HL-60/S4 (cell line): ENCODE results near the gene GGA3.
"Not testable (repeated sequence)": the region's sequence is repeated elsewhere in the genome, so short reads cannot be mapped to it uniquely, and the experiment has no call there.

Source experiments
- in situ Hi-C: fragments of 300-500 bp; cut with MboI; formaldehyde crosslinking; loops from 2 replicates; pipeline ENCODE4 v1.14.3; 2022; ENCODE audit warnings: low sequenced_read_pairs

GGA3 gene

DNA sequence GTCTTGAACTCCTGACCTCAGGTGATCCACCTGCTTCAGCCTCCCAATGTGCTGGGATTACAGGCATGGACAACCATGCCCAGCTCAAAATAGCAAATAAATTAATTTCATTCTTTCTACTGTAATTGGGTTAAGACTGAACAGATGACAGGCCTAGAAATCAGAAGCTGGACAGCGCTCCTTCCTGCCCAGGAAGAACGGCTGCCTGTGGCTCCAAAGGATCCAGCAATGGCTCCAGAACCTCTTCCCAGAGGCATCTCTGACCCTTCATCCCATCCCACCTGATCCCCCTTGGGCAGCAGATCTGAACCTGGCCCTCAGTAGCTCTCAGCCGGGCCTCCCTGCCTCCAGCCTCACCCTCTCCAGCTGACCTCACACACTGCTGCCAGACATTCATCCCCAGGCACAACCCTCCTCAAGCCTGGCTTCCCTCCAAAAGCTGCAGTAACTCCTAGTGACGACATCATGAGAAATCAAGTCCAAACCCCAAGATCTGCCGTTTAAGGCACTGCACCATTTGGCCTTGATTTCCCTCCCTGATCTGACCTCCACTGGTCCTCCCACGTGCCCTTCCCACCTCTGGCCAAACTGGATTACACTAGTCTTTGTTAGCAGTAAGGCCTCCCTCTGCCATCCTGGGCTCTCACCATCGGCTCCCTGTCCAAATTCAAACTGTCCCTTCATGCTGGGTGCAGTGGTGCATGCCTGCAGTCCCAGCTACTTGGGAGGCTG, 12.7 kb upstream of the GGA3 start:
- in situ Hi-C loops, result no loop called here

- in situ Hi-C loops, result no loop called here
Observed at GRCh38 chr17:75272848-75273184, 11.4 kb upstream of the GGA3 start.

DNA sequence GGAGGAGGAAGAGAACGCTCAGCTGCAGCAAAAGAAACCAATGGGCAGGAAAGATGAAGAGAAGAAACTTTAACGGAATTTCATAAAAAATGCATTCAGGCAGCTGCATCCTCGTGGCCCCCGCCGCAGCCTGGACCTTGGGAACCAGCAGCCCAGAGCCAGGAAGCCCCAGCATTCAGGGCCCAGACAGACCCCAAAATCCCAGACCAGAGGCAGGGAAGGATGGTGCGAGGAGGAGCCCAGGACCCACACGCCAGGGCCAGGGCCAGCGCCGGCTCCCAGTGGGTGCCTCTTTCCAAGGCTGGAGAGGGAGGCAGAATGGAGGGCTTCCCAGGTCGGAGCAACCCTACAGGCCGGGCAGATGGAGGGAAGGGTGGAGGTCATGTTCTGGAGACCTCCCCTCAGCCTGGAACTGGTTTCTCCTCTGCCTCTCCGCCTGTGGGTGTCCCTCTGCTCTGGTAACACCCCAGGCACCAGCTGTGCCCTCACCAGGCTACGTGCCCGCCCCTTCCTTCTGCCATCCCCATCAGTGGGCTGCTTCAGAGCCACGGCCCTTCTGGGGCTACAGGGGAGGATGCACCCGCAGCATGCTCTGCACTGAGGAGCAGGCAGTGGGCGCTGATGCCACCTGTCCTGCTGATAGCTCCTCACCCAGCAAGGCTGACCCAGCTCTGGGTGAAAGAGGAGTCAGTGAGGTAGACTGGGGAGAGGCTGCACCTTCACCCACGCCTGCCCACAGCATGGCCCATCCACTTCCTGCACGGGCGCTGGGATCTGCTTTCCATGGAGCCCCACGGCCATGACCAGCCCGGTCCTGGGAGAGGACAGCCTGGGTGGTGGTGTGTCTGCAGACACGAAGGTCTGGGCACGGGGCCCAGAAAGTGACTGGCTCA, 10.8 kb upstream of the GGA3 start:
- in situ Hi-C loops, result no loop called here

DNA sequence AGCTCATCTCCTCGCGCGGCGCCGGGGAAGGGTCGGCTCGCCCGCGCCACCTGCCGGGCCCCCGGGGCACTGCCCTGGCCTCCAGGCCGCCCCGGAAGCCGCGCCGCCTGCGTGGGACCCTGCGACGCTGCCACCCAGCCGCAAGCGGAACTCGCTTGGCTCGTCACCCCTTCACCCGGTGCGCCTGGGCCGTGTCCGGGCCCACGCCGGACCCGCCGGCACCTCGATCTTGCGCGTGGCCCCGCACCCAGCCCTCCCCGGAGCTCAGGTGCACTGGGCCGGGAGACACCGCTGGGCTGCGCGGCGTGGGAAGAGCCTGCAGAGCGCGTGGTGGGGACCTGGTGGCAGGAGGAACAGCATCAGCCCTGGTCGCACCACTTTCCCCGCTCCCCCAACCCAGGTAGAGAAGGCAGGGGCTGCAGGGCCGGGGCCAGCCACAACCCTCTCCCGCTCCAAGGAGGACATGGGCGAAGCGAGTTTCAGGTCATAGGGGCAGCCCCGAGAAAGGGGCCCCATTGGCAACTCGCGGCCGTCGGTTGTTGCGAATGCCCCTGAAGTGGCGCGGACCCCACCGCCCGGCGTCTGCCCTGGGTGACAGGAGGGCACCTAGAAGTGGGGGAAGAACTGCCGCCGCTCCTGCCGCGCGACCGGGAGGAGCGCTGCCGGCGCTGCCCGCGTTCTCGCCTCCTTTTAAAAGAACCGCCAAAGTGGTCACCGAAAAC, 10.0 kb upstream of the GGA3 start:
- in situ Hi-C loops, result no loop called here

- in situ Hi-C loops, result no loop called here
Observed at GRCh38 chr17:75270966-75271232, 9.5 kb upstream of the GGA3 start, which contains the start of gene MIF4GD. Gene MIF4GD, minus strand, starts transcription at chr17:75271231. Its CDS starts 1,036 bp downstream, at chr17:75270195.

- in situ Hi-C loops, result no loop called here
Observed at GRCh38 chr17:75270218-75270965, 9.0 kb upstream of the GGA3 start.

DNA sequence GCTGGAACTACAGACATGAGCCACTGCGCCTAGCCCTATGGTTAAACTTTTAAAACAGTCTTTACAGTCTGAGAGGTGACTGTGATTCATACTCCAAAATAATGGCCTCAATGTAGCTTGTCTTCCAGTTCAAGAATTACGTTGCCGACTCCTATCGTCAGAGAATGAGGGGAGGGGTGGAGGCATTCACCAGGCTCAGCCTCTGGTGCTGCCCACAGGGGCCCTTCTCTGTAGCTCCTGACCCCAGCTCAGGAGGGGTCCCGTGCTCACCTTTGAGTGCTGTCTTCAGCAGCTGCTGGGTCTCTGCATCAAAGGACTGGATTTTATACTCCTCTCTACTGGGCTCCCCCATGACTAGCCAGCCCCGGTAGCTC, 8.4 kb upstream of the GGA3 start:
- in situ Hi-C loops, result no loop called here

DNA sequence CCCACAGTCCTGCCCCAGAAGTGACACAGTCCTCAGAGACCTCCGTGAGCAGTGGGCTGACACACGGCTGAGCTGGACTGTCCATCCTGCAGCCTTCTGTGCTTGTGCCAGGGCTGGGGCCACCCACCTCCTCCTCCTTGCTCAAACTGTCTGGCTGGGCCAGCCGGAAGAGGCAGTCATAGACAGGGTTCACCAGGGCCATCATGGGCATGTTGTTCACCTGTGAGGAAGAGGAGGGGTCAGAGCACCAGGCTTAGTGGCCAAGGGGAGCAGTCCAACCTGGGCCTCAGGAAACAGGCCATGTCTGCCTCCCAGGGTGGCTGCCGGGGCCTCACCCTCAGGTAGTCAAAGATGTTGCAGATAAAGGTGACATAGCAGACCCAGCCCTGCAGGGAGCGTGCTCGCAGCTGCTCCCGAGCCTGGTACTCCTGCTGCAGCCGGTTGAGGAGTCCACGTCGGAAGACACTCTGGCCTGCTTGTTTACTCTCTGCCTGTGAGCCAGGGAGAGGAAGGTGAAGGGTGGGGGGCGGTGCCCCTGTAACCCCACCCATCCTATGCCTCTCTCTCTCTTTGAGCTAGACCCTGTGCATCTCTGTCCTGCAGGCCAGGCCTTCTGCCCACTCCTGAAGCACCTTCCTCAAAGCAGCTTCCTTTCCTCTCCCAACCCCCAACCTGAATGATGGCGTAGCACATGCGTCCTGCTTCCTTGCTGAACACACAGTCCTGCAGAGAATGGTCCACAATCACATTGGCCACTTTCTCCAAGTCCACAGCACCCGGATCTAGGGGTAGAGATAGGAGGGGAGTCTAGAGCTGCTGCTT, 6.2 kb upstream of the GGA3 start:
- in situ Hi-C loops, result no loop called here

GRCh38 chr17:75267153-75267410, 5.7 kb upstream of the GGA3 start:
- in situ Hi-C loops, result no loop called here

- in situ Hi-C loops, result no loop called here
Observed at GRCh38 chr17:75266316-75267152, 5.1 kb upstream of the GGA3 start.

DNA sequence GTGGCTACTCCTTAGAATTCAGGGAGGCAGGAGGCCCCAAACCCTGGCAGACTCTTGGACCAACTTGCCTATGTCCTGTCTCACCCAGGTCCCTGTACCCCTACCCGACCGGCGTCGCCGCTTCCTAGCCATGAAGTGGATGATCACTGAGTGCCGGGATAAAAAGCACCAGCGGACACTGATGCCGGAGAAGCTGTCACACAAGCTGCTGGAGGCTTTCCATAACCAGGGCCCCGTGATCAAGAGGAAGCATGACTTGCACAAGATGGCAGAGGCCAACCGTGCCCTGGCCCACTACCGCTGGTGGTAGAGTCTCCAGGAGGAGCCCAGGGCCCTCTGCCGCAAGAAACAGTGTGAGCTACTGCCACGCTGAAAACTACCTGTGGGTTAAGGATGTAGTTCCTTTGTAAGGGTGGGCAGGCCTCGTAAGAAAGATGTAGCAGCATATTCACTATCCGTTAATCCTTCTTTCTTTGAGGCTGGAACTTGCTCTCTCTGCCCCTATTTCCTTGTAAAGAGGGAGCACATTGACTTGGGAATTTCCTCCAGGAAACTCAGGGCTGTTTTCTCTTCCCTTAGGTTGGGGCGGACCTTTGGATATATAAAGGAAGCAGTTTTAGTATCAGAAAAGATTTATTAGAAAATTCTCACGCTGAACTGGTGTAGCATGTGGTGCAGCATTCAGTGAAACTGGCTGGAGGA, 4.4 kb upstream of the GGA3 start:
- in situ Hi-C loops, result no loop called here

GRCh38 chr17:75263055-75263454, 1.6 kb upstream of the GGA3 start:
- in situ Hi-C loops, result no loop called here

- in situ Hi-C loops, result no loop called here
Observed at GRCh38 chr17:75262112-75262606, 753 bp upstream of the GGA3 start.

DNA sequence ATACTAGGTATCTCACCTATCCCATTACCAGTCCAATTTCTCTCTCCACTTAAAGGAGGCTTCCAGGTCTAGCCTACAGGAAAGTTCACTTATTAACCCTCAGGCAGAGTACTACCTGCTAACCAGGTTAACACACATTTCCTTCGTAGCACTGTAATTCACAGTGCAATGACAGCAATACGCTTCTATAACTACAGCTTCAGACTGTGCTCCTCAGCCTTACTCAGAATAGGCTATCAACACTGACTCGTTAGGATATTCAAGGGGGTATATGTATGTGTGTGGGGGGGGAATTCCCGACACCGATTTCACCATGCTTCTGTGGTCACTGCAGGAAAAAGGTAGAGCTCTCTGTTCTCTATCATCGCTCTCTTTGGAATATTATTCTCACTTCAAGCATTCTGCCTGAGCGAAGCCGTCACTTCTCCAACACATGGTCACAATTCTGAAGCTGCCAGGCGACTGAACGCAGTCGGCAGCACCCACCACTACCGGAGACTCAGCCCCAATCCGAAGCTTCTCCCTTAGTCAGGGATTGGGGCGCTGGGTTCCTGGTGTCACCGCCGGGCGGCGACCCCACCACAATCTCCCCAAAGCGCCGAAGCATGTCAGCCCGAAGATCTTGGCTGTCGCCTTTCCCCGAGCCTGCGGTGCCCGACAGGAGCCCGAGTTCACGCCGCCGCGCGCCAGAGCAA, 618 bp downstream of the GGA3 start:
- in situ Hi-C loops, result no loop called here

DNA sequence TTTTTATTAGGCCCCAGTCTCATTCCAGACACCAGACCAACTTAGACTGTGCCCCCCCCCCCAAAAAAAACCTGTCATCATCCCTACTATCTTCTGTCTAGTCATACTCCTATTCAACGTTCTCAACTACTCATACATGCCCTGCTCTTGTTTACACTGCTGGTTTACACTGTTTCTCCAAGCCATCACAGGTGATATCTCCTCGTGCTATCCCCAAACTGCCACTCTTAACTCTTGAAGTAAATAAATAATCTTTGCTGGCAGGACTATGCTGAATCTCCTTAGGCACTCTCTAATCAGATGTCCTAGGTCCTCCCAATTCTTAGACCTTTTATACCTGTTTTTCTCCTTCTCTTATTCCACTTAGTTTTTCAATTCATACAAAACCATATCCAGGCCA, 4.2 kb downstream of the GGA3 start:
- in situ Hi-C loops, result not testable (repeated sequence)

DNA sequence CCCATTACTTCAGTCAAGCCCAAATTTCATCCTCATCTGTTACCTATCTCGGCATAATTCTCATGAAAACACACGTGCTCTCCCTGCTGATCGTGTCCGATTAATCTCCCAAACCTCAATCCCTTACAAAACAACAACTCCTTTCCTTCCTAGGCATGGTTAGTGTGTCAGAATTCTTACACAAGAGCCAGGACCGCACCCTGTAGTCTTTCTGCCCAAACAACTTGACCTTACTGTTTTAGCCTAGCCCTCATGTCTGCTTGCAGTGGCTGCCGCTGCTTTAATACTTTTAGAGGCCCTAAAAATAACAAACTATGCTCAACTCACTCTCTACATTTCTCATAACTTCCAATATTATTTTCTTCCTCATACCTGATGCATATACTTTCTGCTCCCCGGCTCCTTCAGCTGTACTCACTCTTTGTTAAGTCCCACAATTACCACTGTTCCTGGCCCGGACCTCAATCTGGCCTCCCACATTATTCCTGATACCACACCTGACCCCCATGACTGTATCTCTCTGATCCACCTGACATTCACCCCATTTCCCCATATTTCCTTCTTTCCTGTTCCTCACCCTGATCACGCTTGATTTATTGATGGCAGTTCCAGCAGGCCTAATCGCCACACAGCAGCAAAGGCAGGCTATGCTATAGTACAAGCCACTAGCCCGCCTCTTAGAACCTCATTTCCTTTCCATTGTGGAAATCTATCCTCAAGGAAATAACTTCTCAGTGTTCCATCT, 5.3 kb downstream of the GGA3 start:
- in situ Hi-C loops, result not testable (repeated sequence)

GRCh38 chr17:75252039-75252816, 9.2 kb downstream of the GGA3 start:
- in situ Hi-C loops, result no loop called here
